C4-2B (cell line): Measurements from ENCODE around the gene LPAR6.

Experiments
- H3K27ac ChIP-seq: fragments of 450-650 bp; 2 replicates; pipeline ENCODE4 v1.5.1; 2017
- CTCF ChIP-seq: fragments of 450-650 bp; conservative IDR thresholded peaks from 2 replicates; pipeline ENCODE4 v1.5.1; 2017; ENCODE audit warnings: mild to moderate bottlenecking
- ZFX ChIP-seq: fragments of 450-650 bp; IDR thresholded peaks from 2 replicates; pipeline ENCODE4 v1.6.1; 2017

LPAR6 gene

GRCh38 chr13:48411841-48412531 lies 927 bp downstream of the LPAR6 start:
- no peak overlapping the region for H3K27ac ChIP-seq
- TF ChIP-seq CTCF = no peak
- no peak for TF ChIP-seq ZFX

GRCh38 chr13:48411147-48411794 lies 1.6 kb downstream of the LPAR6 start:
- H3K27ac ChIP-seq = no peak overlapping the region
- TF ChIP-seq CTCF (no peak), ZFX (no peak)

GRCh38 chr13:48410199-48410598 lies 2.7 kb downstream of the LPAR6 start:
- H3K27ac ChIP-seq = no peak overlapping the region
- TF ChIP-seq ZFX (no peak), CTCF (no peak)

- no peak for TF ChIP-seq ZFX
- TF ChIP-seq CTCF = no peak
- H3K27ac ChIP-seq = no peak overlapping the region
Observed at GRCh38 chr13:48405875-48406274, 7.0 kb downstream of the LPAR6 start.

GRCh38 chr13:48404952-48405351 lies 8.0 kb downstream of the LPAR6 start:
- TF ChIP-seq CTCF = no peak
- no peak for TF ChIP-seq ZFX
- no peak overlapping the region for H3K27ac ChIP-seq

GRCh38 chr13:48403913-48404312 lies 9.0 kb downstream of the LPAR6 start:
- H3K27ac ChIP-seq = no peak overlapping the region
- no peak for TF ChIP-seq ZFX
- TF ChIP-seq CTCF = no peak

GRCh38 chr13:48403151-48403631 lies 9.7 kb downstream of the LPAR6 start:
- no peak for TF ChIP-seq ZFX
- no peak for TF ChIP-seq CTCF
- H3K27ac ChIP-seq = no peak overlapping the region
